WERI-Rb-1 (cell line): ENCODE results near the gene B3GNT3.

Experiments
- DNase-seq: peaks from one replicate; pipeline ENCODE4 v3.0.0-alpha.2; 2020
- H3K27ac ChIP-seq: fragments of 250-450 bp; sonication (Bioruptor Pico); 2 replicates; pipeline ENCODE4 v1.5.1; 2020; ENCODE audit warnings: mild to moderate bottlenecking, moderate library complexity
- H3K27me3 ChIP-seq: fragments of 250-450 bp; sonication (Bioruptor Pico); 2 replicates; pipeline ENCODE4 v1.5.1; 2021; ENCODE audit warnings: mild to moderate bottlenecking, low read depth, moderate library complexity; ENCODE audit not compliant: insufficient read depth, severe bottlenecking
- H3K36me3 ChIP-seq: fragments of 250-450 bp; sonication (Bioruptor Pico); 2 replicates; pipeline ENCODE4 v1.5.1; 2020; ENCODE audit warnings: mild to moderate bottlenecking, moderate library complexity
- H3K4me3 ChIP-seq: 2 replicates; pipeline ENCODE4 v1.5.1; 2011; ENCODE audit warnings: low read depth, mild to moderate bottlenecking, control low read depth, low read length
- H3K9me3 ChIP-seq: fragments of 250-450 bp; sonication (Bioruptor Pico); 2 replicates; pipeline ENCODE4 v1.5.1; 2021; ENCODE audit warnings: mild to moderate bottlenecking, moderate library complexity; ENCODE audit not compliant: severe bottlenecking
- TF ChIP-seq, protein P1 (sequence below): IDR thresholded peaks from 2 replicates; pipeline ENCODE4 v1.5.1; 2011; ENCODE audit warnings: low read depth, mild to moderate bottlenecking, control low read depth, inconsistent platforms, low read length

B3GNT3 gene, protein sequence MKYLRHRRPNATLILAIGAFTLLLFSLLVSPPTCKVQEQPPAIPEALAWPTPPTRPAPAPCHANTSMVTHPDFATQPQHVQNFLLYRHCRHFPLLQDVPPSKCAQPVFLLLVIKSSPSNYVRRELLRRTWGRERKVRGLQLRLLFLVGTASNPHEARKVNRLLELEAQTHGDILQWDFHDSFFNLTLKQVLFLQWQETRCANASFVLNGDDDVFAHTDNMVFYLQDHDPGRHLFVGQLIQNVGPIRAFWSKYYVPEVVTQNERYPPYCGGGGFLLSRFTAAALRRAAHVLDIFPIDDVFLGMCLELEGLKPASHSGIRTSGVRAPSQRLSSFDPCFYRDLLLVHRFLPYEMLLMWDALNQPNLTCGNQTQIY

DNA sequence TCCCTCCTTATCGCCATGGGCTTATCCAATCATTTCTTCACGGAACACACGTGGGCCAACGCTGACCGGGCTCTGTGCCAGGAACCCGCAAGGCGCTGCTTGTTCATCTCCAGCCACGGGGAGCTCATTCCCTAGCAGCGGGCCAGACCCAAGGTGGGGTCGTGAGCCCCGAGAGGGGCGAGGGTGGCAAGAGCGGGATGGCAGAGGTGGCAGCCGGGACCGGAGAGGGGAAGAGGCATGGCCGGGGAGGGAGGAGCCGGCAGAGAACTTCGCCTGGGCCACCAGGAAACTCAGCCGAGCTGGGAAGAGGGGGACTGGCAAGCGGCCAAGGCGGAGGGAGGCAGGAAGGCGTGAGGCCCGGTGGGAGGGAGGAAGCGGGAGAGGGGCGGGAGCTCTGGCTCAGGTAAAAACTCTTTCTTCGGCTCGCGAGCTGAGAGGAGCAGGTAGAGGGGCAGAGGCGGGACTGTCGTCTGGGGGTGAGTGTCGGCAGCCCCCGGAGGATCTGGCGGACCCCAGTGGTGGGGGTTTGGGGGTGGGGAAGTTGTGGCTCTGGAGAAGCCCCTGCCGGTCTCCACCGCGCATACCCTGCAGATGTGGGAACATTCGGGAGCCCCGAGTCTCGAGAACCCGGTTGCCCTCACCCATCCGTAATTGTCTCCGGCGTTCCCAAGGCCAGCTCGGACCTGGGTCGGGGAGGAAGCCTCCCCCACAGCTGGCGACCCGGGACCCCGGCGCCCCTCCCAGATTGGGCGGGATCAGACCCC, at the start of gene B3GNT3:
TSS of gene B3GNT3 (plus strand) at position 408 of the 764 bp plus-strand sequence. CDS start 12,670 bp downstream, outside the sequence.
- TF ChIP-seq, protein P1, sequence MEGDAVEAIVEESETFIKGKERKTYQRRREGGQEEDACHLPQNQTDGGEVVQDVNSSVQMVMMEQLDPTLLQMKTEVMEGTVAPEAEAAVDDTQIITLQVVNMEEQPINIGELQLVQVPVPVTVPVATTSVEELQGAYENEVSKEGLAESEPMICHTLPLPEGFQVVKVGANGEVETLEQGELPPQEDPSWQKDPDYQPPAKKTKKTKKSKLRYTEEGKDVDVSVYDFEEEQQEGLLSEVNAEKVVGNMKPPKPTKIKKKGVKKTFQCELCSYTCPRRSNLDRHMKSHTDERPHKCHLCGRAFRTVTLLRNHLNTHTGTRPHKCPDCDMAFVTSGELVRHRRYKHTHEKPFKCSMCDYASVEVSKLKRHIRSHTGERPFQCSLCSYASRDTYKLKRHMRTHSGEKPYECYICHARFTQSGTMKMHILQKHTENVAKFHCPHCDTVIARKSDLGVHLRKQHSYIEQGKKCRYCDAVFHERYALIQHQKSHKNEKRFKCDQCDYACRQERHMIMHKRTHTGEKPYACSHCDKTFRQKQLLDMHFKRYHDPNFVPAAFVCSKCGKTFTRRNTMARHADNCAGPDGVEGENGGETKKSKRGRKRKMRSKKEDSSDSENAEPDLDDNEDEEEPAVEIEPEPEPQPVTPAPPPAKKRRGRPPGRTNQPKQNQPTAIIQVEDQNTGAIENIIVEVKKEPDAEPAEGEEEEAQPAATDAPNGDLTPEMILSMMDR = no peak
- Histone ChIP-seq H3K36me3 (no peaks in the 10 kb centered on the region), H3K27ac (no peak within 1 kb of the TSS), H3K9me3 (no peaks in the 10 kb centered on the region), H3K27me3 (no peaks in the 10 kb centered on the region), H3K4me3 (no peak within 1 kb of the TSS)
- DNase-seq = no peak

DNA sequence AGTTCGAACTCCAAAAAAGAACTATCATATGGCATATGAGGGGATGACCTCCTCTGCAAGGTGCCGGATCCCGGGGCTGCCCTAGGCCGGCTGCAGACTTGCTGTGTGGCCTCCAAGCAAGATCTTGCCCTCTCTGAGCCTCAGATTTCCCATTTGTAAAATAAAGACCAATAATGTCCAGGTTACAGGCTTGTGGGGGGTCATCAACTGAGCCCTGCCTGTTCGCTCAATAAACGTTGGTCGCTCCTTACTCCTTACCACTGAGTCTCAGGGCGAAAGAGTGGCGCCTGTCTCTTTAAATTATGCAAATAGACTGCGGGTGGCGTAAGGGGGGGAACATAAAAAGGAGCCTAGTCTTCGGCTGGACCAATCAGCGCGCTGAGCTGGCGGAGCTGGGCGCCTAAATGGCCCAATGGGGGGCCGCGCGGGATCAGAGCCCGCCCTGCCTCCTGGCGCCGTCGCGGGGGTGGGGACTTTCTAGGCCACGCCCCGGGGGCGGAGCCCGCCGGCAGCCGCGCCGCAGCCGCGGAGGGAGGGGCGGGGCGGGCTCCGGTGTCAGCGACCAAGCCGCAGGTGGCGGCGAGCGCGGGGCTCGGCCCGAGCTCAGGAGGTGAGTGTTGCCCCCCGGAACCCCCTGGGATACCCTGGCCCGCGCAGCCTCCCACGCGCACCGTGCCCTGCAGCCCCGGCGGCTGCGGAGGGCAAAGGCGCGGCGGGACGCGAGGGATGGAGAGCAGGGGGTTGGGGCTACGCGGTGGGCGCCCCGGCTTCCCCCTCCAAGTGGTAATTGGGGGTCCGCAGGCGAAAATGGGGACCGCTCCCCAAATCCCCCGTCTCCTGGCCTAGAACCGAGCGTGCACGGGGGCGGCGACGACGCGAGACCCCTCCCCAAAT, 47.5 kb upstream of the B3GNT3 start:
- Histone ChIP-seq H3K27ac (peak overlapping the region; percentile 40; the same call in 1 of the 2 replicates), H3K27me3 (no peaks in the 10 kb centered on the region), H3K4me3 (peak overlapping the region; percentile 75), H3K9me3 (no peaks in the 10 kb centered on the region), H3K36me3 (no peaks in the 10 kb centered on the region)
- TF ChIP-seq, protein P1 = no peak
- DNase-seq = peak; percentile 95

DNA sequence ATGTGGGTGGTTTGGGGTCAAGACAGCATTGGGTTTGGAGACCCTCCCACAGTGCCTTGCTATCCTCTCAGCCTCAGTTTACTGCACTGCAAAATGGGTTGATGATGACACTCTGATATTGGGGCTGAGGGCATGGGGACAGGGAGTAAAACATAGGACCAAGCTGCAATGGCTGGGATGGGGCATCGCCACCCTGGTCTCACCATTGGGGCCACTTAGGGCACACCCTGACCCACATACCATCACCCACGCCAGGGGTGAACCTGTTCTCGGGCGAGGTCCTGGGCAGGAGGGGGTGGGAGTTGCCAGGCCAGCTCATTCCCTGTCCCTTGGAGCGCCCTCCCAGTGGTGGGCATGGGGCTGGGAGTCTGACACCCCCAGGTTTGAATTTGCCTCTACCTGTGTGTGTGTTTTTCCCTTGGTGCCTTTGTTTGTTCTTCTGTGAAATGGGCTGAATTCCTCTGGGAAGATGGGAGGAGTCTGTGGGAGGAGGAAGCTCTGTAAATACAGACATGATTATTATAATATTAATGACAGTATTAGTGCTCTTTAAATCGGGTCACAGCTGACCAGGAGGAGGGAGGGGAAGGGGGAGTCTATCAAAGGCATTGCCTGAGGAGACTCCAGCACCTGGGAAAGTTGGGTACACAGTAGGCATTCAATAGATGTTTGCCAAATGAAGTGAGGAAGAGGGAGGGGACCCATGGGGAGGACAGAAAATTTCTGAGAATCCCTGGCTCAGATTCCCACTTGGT, 45.9 kb upstream of the B3GNT3 start:
- TF ChIP-seq, protein P1 = no peak
- Histone ChIP-seq H3K9me3 (no peaks in the 10 kb centered on the region), H3K27me3 (no peaks in the 10 kb centered on the region), H3K27ac (no peak overlapping the region), H3K36me3 (no peaks in the 10 kb centered on the region), H3K4me3 (no peak overlapping the region)
- DNase-seq = no peak

DNA sequence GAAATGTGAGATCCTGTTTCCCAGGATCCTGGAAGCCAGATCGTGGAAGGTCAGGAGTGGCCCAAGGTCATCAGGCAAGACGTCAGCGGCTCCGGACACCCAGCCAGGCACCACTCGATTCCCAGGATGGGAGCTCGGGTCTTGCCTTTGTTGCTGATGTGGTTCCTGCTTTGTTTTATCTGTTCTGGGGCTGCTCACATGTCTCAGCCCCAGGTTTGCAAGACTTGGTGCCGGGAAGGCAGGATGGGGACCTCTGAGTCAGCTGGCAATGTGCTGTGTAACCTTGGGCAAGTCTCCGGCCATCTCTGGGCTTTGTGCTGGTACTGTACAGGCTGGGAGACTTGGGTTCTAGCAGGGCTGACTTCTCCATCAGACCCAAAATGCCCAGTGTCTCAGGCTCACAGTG, 45.0 kb upstream of the B3GNT3 start:
- DNase-seq = no peak
- Histone ChIP-seq H3K9me3 (no peaks in the 10 kb centered on the region), H3K27me3 (no peaks in the 10 kb centered on the region), H3K27ac (no peak overlapping the region), H3K36me3 (no peaks in the 10 kb centered on the region), H3K4me3 (no peak overlapping the region)
- TF ChIP-seq, protein P1 = no peak
